ENCODE measurements around the gene SINHCAF.

- no peak for TF ChIP-seq POLR2A (IDR thresholded peaks at IDR 0.05)
- TF ChIP-seq, protein P1, sequence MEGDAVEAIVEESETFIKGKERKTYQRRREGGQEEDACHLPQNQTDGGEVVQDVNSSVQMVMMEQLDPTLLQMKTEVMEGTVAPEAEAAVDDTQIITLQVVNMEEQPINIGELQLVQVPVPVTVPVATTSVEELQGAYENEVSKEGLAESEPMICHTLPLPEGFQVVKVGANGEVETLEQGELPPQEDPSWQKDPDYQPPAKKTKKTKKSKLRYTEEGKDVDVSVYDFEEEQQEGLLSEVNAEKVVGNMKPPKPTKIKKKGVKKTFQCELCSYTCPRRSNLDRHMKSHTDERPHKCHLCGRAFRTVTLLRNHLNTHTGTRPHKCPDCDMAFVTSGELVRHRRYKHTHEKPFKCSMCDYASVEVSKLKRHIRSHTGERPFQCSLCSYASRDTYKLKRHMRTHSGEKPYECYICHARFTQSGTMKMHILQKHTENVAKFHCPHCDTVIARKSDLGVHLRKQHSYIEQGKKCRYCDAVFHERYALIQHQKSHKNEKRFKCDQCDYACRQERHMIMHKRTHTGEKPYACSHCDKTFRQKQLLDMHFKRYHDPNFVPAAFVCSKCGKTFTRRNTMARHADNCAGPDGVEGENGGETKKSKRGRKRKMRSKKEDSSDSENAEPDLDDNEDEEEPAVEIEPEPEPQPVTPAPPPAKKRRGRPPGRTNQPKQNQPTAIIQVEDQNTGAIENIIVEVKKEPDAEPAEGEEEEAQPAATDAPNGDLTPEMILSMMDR (IDR thresholded peaks at IDR 0.05): no peak
Observed at GRCh38 chr12:31232361-31232965, 93.5 kb downstream of the SINHCAF start.
